ENCODE results near the gene COL9A2. TPM values are rescaled to one million over a fixed set of nuclear protein-coding genes. Genes with fewer than 3 reads are reported as not detected.

The COL9A2 gene
- total RNA-seq, 1 experiment from 2014 or later: 0.23 TPM

GRCh38 chr1:40303790-40304189 lies 13.3 kb downstream of the COL9A2 start:
- ChIA-PET POLR2A (no interaction called here), CTCF (no interaction called here)
- H3K27ac Mint-ChIP-seq (ENCODE audit: unreplicated experiment): no peak overlapping the region
- TF ChIP-seq, protein P1, sequence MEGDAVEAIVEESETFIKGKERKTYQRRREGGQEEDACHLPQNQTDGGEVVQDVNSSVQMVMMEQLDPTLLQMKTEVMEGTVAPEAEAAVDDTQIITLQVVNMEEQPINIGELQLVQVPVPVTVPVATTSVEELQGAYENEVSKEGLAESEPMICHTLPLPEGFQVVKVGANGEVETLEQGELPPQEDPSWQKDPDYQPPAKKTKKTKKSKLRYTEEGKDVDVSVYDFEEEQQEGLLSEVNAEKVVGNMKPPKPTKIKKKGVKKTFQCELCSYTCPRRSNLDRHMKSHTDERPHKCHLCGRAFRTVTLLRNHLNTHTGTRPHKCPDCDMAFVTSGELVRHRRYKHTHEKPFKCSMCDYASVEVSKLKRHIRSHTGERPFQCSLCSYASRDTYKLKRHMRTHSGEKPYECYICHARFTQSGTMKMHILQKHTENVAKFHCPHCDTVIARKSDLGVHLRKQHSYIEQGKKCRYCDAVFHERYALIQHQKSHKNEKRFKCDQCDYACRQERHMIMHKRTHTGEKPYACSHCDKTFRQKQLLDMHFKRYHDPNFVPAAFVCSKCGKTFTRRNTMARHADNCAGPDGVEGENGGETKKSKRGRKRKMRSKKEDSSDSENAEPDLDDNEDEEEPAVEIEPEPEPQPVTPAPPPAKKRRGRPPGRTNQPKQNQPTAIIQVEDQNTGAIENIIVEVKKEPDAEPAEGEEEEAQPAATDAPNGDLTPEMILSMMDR (IDR thresholded peaks at IDR 0.05; ENCODE audit: insufficient read depth in 1 of 2, low read depth in 1 of 2, low read length in 1 of 2, severe bottlenecking in 1 of 2, unreplicated experiment in 1 of 2): no peak
- H3K36me3 Mint-ChIP-seq (ENCODE audit: insufficient read depth, unreplicated experiment): no peaks in the 10 kb centered on the region
- no peaks in the 10 kb centered on the region for H3K27me3 Mint-ChIP-seq (ENCODE audit: insufficient read depth, unreplicated experiment)
- intact Hi-C loops (cut with micrococcal nuclease; ENCODE audit: unreplicated experiment): loop anchor here (10.0 kb wide), 1 partner anchor 229 kb away; no protein-coding TSS in a partner anchor
- DNase-seq: no peak
- no peak overlapping the region for H3K4me3 Mint-ChIP-seq (ENCODE audit: unreplicated experiment)
- no peaks in the 10 kb centered on the region for H3K9me3 Mint-ChIP-seq (ENCODE audit: unreplicated experiment)
- Histone ChIP-seq H3K36me3 (ENCODE audit: control insufficient read depth, insufficient read depth, low read length) (no peaks in the 10 kb centered on the region), H3K27me3 (replicated peaks; ENCODE audit: control insufficient read depth, insufficient read depth, low read length) (no peaks in the 10 kb centered on the region), H3K9me3 (no peaks in the 10 kb centered on the region), H3K4me3 (ENCODE audit: low read depth, low read length) (no peak overlapping the region), H3K4me1 (no peaks in the 10 kb centered on the region)
- peaks cover 6% of the 10 kb centered on the region for H3K4me1 Mint-ChIP-seq (ENCODE audit: low read depth, unreplicated experiment)
- no TSS peak for BruUV-seq (replicated peaks)

GRCh38 chr1:40303051-40303771 lies 13.9 kb downstream of the COL9A2 start:
- Histone ChIP-seq H3K9me3 (no peaks in the 10 kb centered on the region), H3K27me3 (replicated peaks; ENCODE audit: control insufficient read depth, insufficient read depth, low read length) (no peaks in the 10 kb centered on the region), H3K4me3 (ENCODE audit: low read depth, low read length) (no peak overlapping the region), H3K4me1 (no peaks in the 10 kb centered on the region), H3K36me3 (ENCODE audit: control insufficient read depth, insufficient read depth, low read length) (no peaks in the 10 kb centered on the region)
- Mint-ChIP-seq H3K27me3 (ENCODE audit: insufficient read depth, unreplicated experiment) (no peaks in the 10 kb centered on the region), H3K36me3 (ENCODE audit: insufficient read depth, unreplicated experiment) (no peaks in the 10 kb centered on the region), H3K4me3 (ENCODE audit: unreplicated experiment) (no peak overlapping the region), H3K27ac (ENCODE audit: unreplicated experiment) (no peak overlapping the region), H3K4me1 (ENCODE audit: low read depth, unreplicated experiment) (peaks cover 6% of the 10 kb centered on the region), H3K9me3 (ENCODE audit: unreplicated experiment) (no peaks in the 10 kb centered on the region)
- ChIA-PET CTCF (no interaction called here), POLR2A (no interaction called here)
- intact Hi-C loops (cut with micrococcal nuclease; ENCODE audit: unreplicated experiment): loop anchor here (10.0 kb wide), 1 partner anchor 228 kb away; no protein-coding TSS in a partner anchor
- DNase-seq: no peak
- TF ChIP-seq, protein P1 (IDR thresholded peaks at IDR 0.05; ENCODE audit: insufficient read depth in 1 of 2, low read depth in 1 of 2, low read length in 1 of 2, severe bottlenecking in 1 of 2, unreplicated experiment in 1 of 2): no peak
- BruUV-seq (replicated peaks): no TSS peak

DNA sequence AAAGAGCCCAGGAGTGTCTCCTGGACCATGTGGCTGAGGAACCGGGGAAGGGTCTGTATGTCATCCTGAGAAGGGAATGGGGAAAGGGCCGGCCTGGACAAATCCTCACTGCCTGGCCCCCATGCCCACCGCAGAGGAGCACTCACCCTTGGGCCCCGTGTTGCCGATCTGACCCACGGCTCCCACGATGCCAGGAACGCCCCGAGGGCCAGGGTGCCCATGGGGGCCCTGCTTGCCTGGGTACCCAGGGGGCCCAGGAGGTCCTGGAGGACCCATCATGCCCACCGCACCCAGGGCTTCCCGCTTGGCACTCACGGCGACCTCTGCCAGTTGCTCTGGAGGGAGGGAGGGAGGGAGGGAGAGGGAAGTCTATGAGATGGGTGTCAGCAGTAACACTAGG lies 14.6 kb downstream of the COL9A2 start:
- no peaks in the 10 kb centered on the region for H3K27me3 ChIP-seq (replicated peaks; ENCODE audit: control insufficient read depth, insufficient read depth, low read length)
- DNase-seq: no peak
- H3K4me3 ChIP-seq (ENCODE audit: low read depth, low read length): no peak overlapping the region
- CTCF ChIA-PET: no interaction called here
- no peaks in the 10 kb centered on the region for H3K27me3 Mint-ChIP-seq (ENCODE audit: insufficient read depth, unreplicated experiment)
- TF ChIP-seq, protein P1 (IDR thresholded peaks at IDR 0.05; ENCODE audit: insufficient read depth in 1 of 2, low read depth in 1 of 2, low read length in 1 of 2, severe bottlenecking in 1 of 2, unreplicated experiment in 1 of 2): no peak
- no peaks in the 10 kb centered on the region for H3K9me3 Mint-ChIP-seq (ENCODE audit: unreplicated experiment)
- peaks cover 6% of the 10 kb centered on the region for H3K4me1 Mint-ChIP-seq (ENCODE audit: low read depth, unreplicated experiment)
- H3K36me3 ChIP-seq (ENCODE audit: control insufficient read depth, insufficient read depth, low read length): no peaks in the 10 kb centered on the region
- H3K9me3 ChIP-seq: no peaks in the 10 kb centered on the region
- H3K4me1 ChIP-seq: no peaks in the 10 kb centered on the region
- BruUV-seq (replicated peaks): no TSS peak
- no peak overlapping the region for H3K27ac Mint-ChIP-seq (ENCODE audit: unreplicated experiment)
- H3K4me3 Mint-ChIP-seq (ENCODE audit: unreplicated experiment): no peak overlapping the region
- H3K36me3 Mint-ChIP-seq (ENCODE audit: insufficient read depth, unreplicated experiment): no peaks in the 10 kb centered on the region
- intact Hi-C loops (cut with micrococcal nuclease; ENCODE audit: unreplicated experiment): loop anchor here (10.0 kb wide), 1 partner anchor 228 kb away; no protein-coding TSS in a partner anchor
- POLR2A ChIA-PET: no interaction called here

All from Caco-2 (cell line).